ENCODE data around the gene PCP2. TPM values are rescaled to one million over a fixed set of nuclear protein-coding genes. Genes with fewer than 3 reads are reported as not detected.

The PCP2 gene
- not detected in 2 replicates for total RNA-seq

DNA sequence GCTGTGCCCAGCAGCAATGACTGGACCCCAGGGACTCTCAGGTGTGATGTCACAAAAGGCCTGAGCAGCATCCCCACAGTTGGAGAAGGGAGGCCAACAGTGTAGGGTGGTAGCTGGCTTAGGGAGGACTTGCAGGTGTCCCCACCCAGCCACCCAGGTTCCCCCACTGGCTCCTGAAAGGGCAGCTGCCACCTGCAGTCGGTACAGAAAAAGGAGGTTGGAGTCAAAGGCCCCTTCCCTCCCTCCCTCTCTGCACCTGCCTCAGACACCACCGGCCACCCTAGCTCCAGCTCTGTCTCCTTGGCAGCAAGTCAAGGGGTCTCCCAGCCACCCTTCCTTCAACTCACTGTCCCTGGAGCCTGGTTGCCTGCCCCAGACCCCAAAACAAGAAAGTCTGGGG is at the start of gene PCP2:
Gene PCP2, minus strand, starts transcription at position 22 of the 400 bp plus-strand sequence. CDS start 262 bp downstream, outside the sequence.

DNA sequence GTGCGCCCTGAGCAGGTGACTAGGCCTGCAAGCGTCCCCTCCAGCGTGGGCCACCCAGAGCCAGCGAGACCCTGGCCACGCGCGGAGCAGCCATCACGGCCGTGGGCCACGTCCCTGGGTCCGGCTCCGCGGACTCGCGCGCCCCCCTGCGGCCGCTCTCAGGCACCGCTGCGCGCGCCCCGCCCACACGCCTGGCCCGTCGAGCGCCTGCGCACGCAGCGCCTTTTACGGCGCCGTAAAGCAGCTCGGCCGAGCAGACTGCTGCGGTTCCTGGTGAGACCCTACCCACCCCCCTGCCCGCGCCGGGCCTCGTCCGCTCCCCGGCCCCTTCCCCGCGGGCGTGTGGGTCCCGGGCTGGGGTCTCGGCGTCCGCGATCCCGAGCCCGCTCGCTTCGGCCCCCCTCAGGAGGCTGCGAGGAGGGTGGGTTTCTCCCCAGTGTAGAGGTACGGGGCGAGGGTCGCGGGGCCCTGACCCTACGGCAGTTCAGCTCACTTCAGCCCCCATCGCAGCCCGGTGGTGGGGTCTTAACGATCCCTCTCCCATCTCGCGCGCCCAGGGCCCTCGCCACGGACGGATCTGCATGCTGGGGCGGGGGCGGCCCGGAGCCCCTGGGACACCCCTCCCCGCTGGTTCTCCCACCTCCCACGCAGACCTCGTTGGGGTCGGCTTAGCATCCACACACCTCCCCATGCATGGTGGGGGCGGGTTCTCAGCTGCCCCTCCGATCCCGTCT is 47.3 kb upstream of the PCP2 start, which contains the start of gene TRAPPC5:
Gene TRAPPC5, plus strand, starts transcription at position 228 of the 734 bp plus-strand sequence. CDS start 1,421 bp downstream, outside the sequence.

DNA sequence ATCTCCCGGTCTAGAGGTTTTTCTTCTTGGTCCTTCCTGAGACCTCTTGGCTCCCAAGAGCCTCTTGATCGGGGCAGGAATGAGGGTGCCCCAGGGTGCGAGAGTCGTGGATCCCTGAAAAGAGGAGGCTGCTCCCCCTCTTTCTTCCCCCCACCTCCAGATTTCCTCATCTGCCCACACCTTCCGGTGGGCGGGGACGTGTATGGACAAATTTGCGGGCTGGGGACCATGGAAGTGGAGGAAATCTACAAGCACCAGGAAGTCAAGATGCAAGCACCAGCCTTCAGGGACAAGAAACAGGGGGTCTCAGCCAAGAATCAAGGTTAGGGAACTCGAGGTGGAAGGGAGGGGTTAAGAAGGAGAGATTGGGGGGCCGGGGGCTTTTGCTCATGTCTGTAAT is 43.3 kb upstream of the PCP2 start, which contains the start of gene MCEMP1:
Gene MCEMP1, plus strand, starts transcription at position 237 of the 400 bp plus-strand sequence. Its CDS starts 31 bp downstream, at position 268.

GRCh38 chr19:7668842-7669241 is 35.3 kb upstream of the PCP2 start, which contains the start of gene RETN:
TSS of gene RETN (plus strand) at chr19:7669049. CDS start at chr19:7669327, 278 bp downstream.

GRCh38 chr19:7636691-7637373 is 3.3 kb upstream of the PCP2 start, which contains the start of gene STXBP2:
TSS of gene STXBP2 (plus strand) at chr19:7637110. CDS start at chr19:7637150, 40 bp downstream.

GRCh38 chr19:7629347-7630054 is 4.0 kb downstream of the PCP2 start, which contains the start of the genes PET100 and XAB2:
TSS of gene PET100 (plus strand) at chr19:7629793. CDS start at chr19:7629834, 41 bp downstream.
TSS of gene XAB2 (minus strand) at chr19:7629545. CDS start at chr19:7629527, 18 bp downstream.

DNA sequence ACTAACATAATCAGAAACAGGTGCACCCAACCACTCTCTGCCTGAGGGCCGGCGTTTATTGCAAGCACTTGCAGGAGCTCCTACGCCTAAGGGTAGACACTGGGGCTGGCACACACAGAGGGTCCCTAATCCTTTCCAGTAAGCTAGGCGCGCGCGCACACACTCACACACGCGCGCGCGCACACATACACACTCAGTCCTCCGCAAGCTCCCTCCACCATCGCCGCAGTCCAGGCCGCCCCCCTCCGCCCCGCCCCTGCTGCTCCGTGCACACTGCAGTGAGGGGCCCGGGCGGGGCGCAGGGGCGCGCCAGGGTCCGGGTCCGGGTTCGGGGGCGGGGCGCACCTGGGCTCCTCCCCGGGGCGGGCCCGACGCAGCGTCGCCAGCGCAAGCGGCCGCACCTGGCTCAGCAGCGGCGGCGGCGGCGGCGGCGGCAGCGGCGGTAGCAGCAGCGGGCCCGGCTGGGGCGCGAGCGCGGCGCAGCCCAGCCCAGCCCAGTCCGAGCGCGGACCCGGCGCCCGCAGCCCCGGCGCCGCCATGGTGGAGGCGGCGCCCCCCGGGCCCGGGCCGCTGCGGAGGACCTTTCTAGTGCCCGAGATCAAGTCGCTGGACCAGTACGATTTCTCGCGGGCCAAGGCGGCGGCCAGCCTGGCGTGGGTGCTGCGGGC is 37.9 kb downstream of the PCP2 start, which contains the start of gene CAMSAP3:
Gene CAMSAP3, plus strand, starts transcription at position 398 of the 668 bp plus-strand sequence. Its CDS starts 140 bp downstream, at position 538.

Other genes starting within 250 kb of the PCP2 start
- 3.7 and 5.8 TPM in 2 replicates for gene PEX11G, start 144.7 kb downstream of the PCP2 start, total RNA-seq
- gene ZNF358, start 117.6 kb downstream of the PCP2 start, total RNA-seq, result 43.9 and 50.9 TPM in 2 replicates
- gene MCOLN1, start 111.1 kb downstream of the PCP2 start, total RNA-seq, result 8.3 and 14.9 TPM in 2 replicates
- 63.4 and 71.9 TPM in 2 replicates for gene PNPLA6, start 98.0 kb downstream of the PCP2 start, total RNA-seq
- under 0.01 TPM in 1 of 2 replicates, not detected in the other for gene CAMSAP3, start 37.9 kb downstream of the PCP2 start, total RNA-seq
- gene XAB2, start 4.2 kb downstream of the PCP2 start, total RNA-seq, result 24.3 and 33.9 TPM in 2 replicates
- 5.6 and 19.8 TPM in 2 replicates for gene PET100, start 3.9 kb downstream of the PCP2 start, total RNA-seq
- 27.7 and 33.0 TPM in 2 replicates for gene STXBP2, start 3.4 kb upstream of the PCP2 start, total RNA-seq
- not detected in 2 replicates for gene RETN, start 35.3 kb upstream of the PCP2 start, total RNA-seq
- not detected in 2 replicates for gene MCEMP1, start 43.4 kb upstream of the PCP2 start, total RNA-seq
- gene TRAPPC5, start 47.1 kb upstream of the PCP2 start, total RNA-seq, result 68.4 and 130 TPM in 2 replicates
- not detected in 2 replicates for gene FCER2, start 68.4 kb upstream of the PCP2 start, total RNA-seq
- gene CLEC4G, start 98.4 kb upstream of the PCP2 start, total RNA-seq, result not detected in 2 replicates
- not detected in 2 replicates for gene CD209, start 113.8 kb upstream of the PCP2 start, total RNA-seq
- not detected in 2 replicates for gene CLEC4M, start 129.5 kb upstream of the PCP2 start, total RNA-seq
- 18.1 and 18.2 TPM in 2 replicates for gene EVI5L, start 196.5 kb upstream of the PCP2 start, total RNA-seq
- not detected in 2 replicates for gene PRR36, start 240.7 kb upstream of the PCP2 start, total RNA-seq